GM21447 (cell line): ENCODE results near the gene F8A2.
"Not testable (repeated sequence)": the region's sequence is repeated elsewhere in the genome, so short reads cannot be mapped to it uniquely, and the experiment has no call there.

Experiments
- ATAC-seq: cut with Tn5 transposase; IDR thresholded peaks from one replicate; pipeline ENCODE4 v1.9.1; 2021; ENCODE audit not compliant: unreplicated experiment

F8A2 gene

GRCh38 chrX:155381843-155382528 is at the start of gene F8A2:
Gene F8A2 (plus strand): TSS chrX:155382095. CDS start chrX:155382115, 20 bp downstream.
- peak; percentile 77 for ATAC-seq

- no peak for ATAC-seq
These were observed 48.3 kb upstream of the F8A2 start for GRCh38 chrX:155333544-155334100.

GRCh38 chrX:155334486-155335336 is 47.2 kb upstream of the F8A2 start, which contains the start of gene CLIC2:
Gene CLIC2 (minus strand): TSS chrX:155334614. CDS start chrX:155334427, 187 bp downstream.
- ATAC-seq: peak; percentile 89

GRCh38 chrX:155335337-155335712 is 46.6 kb upstream of the F8A2 start:
- ATAC-seq: not testable (repeated sequence)

GRCh38 chrX:155345689-155346088 is 36.2 kb upstream of the F8A2 start:
- not testable (repeated sequence) for ATAC-seq

GRCh38 chrX:155349448-155349847 is 32.4 kb upstream of the F8A2 start:
- ATAC-seq: not testable (repeated sequence)

- ATAC-seq: not testable (repeated sequence)
These were observed 18.2 kb upstream of the F8A2 start for GRCh38 chrX:155363712-155364111.

- peak; percentile 69 for ATAC-seq
These were observed 8.0 kb upstream of the F8A2 start for GRCh38 chrX:155373777-155374458.

- not testable (repeated sequence) for ATAC-seq
These were observed 2.1 kb upstream of the F8A2 start for GRCh38 chrX:155379802-155380201.

- ATAC-seq: peak; percentile 56
These were observed 653 bp downstream of the F8A2 start for GRCh38 chrX:155382529-155382967.

- ATAC-seq: no peak
These were observed 7.7 kb downstream of the F8A2 start for GRCh38 chrX:155389634-155390033.

- not testable (repeated sequence) for ATAC-seq
These were observed 12.9 kb downstream of the F8A2 start for GRCh38 chrX:155394747-155395276.

- no peak for ATAC-seq
These were observed 24.5 kb downstream of the F8A2 start for GRCh38 chrX:155406429-155406828.

- no peak for ATAC-seq
These were observed 35.9 kb downstream of the F8A2 start for GRCh38 chrX:155417769-155418168.
